SU-DHL-6 (cell line): ENCODE results near the gene ORAI1.
"Not testable (repeated sequence)": the region's sequence is repeated elsewhere in the genome, so short reads cannot be mapped to it uniquely, and the experiment has no call there.

ENCODE experiments used
- H2AFZ ChIP-seq: fragments of 200-600 bp; sonication (generic); 2 replicates; pipeline ENCODE4 v1.6.1; 2014; ENCODE audit warnings: low read depth, mild to moderate bottlenecking, moderate library complexity, mixed read lengths, antibody characterized with exemption, low read length; ENCODE audit not compliant: severe bottlenecking
- H3F3A ChIP-seq: fragments of 200-600 bp; shearing (Covaris generic); 2 replicates; pipeline ENCODE4 v1.6.0; 2016; ENCODE audit warnings: antibody characterized with exemption, mild to moderate bottlenecking; ENCODE audit not compliant: insufficient read depth
- H3K27ac ChIP-seq: fragments of 200-600 bp; sonication (generic); 2 replicates; pipeline ENCODE4 v1.5.1; 2016; ENCODE audit warnings: low read depth, mild to moderate bottlenecking, low read length, moderate library complexity, mixed read lengths
- H3K27me3 ChIP-seq: fragments of 200-600 bp; sonication (generic), shearing (Covaris generic); 2 replicates; pipeline ENCODE4 v1.6.0; 2014; ENCODE audit warnings: mild to moderate bottlenecking, low read length
- H3K36me3 ChIP-seq: fragments of 200-600 bp; sonication (generic); 2 replicates; pipeline ENCODE4 v1.6.1; 2014; ENCODE audit warnings: mild to moderate bottlenecking, low read length, mixed read lengths
- H3K4me2 ChIP-seq: fragments of 300-600, 200-600 bp; shearing (Covaris generic), sonication (generic); 2 replicates; pipeline ENCODE4 v1.6.0; 2014; ENCODE audit warnings: low read length, low read depth, mild to moderate bottlenecking; ENCODE audit not compliant: poor library complexity, severe bottlenecking
- H3K4me3 ChIP-seq: fragments of 200-600 bp; sonication (generic); 2 replicates; pipeline ENCODE4 v1.5.1; 2014; ENCODE audit warnings: antibody characterized with exemption, low read length, mild to moderate bottlenecking, mixed read lengths; ENCODE audit not compliant: insufficient read depth, poor library complexity, severe bottlenecking
- H3K79me2 ChIP-seq: fragments of 200-600 bp; sonication (generic); 2 replicates; pipeline ENCODE4 v1.6.1; 2014; ENCODE audit warnings: mild to moderate bottlenecking, low read length, moderate library complexity; ENCODE audit not compliant: insufficient read depth
- H3K9ac ChIP-seq: fragments of 200-600 bp; sonication (generic); 2 replicates; pipeline ENCODE4 v1.7.0; 2014; ENCODE audit warnings: mild to moderate bottlenecking, low read length
- H3K9me2 ChIP-seq: fragments of 200-600 bp; sonication (generic); replicated peaks from 2 replicates; pipeline ENCODE4 v1.6.1; 2014; ENCODE audit warnings: low read length; ENCODE audit not compliant: insufficient read depth
- H3K9me3 ChIP-seq: fragments of 200-600 bp; sonication (generic); 2 replicates; pipeline ENCODE4 v1.6.1; 2014; ENCODE audit warnings: low read length, mixed read lengths; ENCODE audit not compliant: insufficient read depth
- H4K20me1 ChIP-seq: fragments of 200-600 bp; sonication (generic); 2 replicates; pipeline ENCODE4 v1.6.1; 2014; ENCODE audit warnings: low read depth, mild to moderate bottlenecking, antibody characterized with exemption, low read length, moderate library complexity, mixed read lengths
- CTCF ChIP-seq: fragments of 200-600 bp; sonication (generic); IDR thresholded peaks from one replicate; pipeline ENCODE4 v1.5.1; 2017; ENCODE audit warnings: antibody characterized with exemption, mild to moderate bottlenecking, low read length, moderate library complexity; ENCODE audit not compliant: insufficient read depth, poor library complexity, severe bottlenecking
- EZH2phosphoT487 ChIP-seq: fragments of 200-600 bp; sonication (generic), shearing (Covaris generic); conservative IDR thresholded peaks from 2 replicates; pipeline ENCODE4 v1.6.1; 2018; ENCODE audit warnings: mild to moderate bottlenecking, antibody characterized with exemption, low read length, moderate library complexity, mixed read lengths

Gene ORAI1

GRCh38 chr12:121676190-121676589, 49.9 kb downstream of the ORAI1 start:
- Histone ChIP-seq H3K9me3 (no peaks in the 10 kb centered on the region), H3K9ac (no peak overlapping the region), H3K9me2 (no peaks in the 10 kb centered on the region), H3K27ac (no peak overlapping the region), H3K27me3 (no peaks in the 10 kb centered on the region), H3F3A (peaks cover 8% of the 10 kb centered on the region), H3K36me3 (no peaks in the 10 kb centered on the region), H3K79me2 (no peaks in the 10 kb centered on the region), H2AFZ (no peak overlapping the region), H3K4me2 (no peak overlapping the region), H4K20me1 (no peaks in the 10 kb centered on the region), H3K4me3 (no peak overlapping the region)
- TF ChIP-seq CTCF (no peak), EZH2phosphoT487 (no peak)

GRCh38 chr12:121678305-121678704, 52.0 kb downstream of the ORAI1 start:
- H3K27me3 ChIP-seq = no peaks in the 10 kb centered on the region

GRCh38 chr12:121678716-121679300, 52.5 kb downstream of the ORAI1 start:
- no peak overlapping the region for H3K4me3 ChIP-seq
- no peak overlapping the region for H3K9ac ChIP-seq
- H3K27ac ChIP-seq = no peak overlapping the region
- H3K79me2 ChIP-seq = no peaks in the 10 kb centered on the region
- H3K36me3 ChIP-seq = no peaks in the 10 kb centered on the region
- H3K9me2 ChIP-seq = no peaks in the 10 kb centered on the region
- H3K27me3 ChIP-seq = no peaks in the 10 kb centered on the region
- H2AFZ ChIP-seq = no peak overlapping the region
- TF ChIP-seq EZH2phosphoT487 (no peak), CTCF (no peak)
- H3F3A ChIP-seq = peaks cover 4% of the 10 kb centered on the region; the same call in 1 of the 2 replicates
- no peak overlapping the region for H3K4me2 ChIP-seq
- no peaks in the 10 kb centered on the region for H3K9me3 ChIP-seq
- H4K20me1 ChIP-seq = no peaks in the 10 kb centered on the region

More at GRCh38 chr12:121678305-121678704, 52.0 kb downstream of the ORAI1 start:
- Histone ChIP-seq H4K20me1 (no peaks in the 10 kb centered on the region), H3K4me3 (no peak overlapping the region), H3K27ac (no peak overlapping the region), H2AFZ (no peak overlapping the region), H3K9me3 (no peaks in the 10 kb centered on the region), H3K79me2 (no peaks in the 10 kb centered on the region), H3K9me2 (no peaks in the 10 kb centered on the region), H3K9ac (no peak overlapping the region), H3K4me2 (no peak overlapping the region), H3F3A (peaks cover 4% of the 10 kb centered on the region; the same call in 1 of the 2 replicates), H3K36me3 (no peaks in the 10 kb centered on the region)
- TF ChIP-seq EZH2phosphoT487 (no peak), CTCF (no peak)

GRCh38 chr12:121679661-121680197, 53.4 kb downstream of the ORAI1 start:
- not testable (repeated sequence) for H3K27ac ChIP-seq, H3K36me3 ChIP-seq, H2AFZ ChIP-seq, H3K9me2 ChIP-seq, H3F3A ChIP-seq, H3K9me3 ChIP-seq, H4K20me1 ChIP-seq, H3K4me2 ChIP-seq, H3K79me2 ChIP-seq, H3K27me3 ChIP-seq, H3K4me3 ChIP-seq, H3K9ac ChIP-seq
